Stimulated activated CD4-positive, alpha-beta T cell treated with anti-CD3 and anti-CD28 coated beads, Interleukin-2, amount 100 ng/mL, for 48 hours (primary cell): ENCODE data around the gene HDAC7.
"Not testable (repeated sequence)": the region's sequence is repeated elsewhere in the genome, so short reads cannot be mapped to it uniquely, and the experiment has no call there.

ENCODE experiments used
- DNase-seq, 2 donors: peaks; one replicate each; pipeline ENCODE4 v3.0.0-alpha.2; 2020

The HDAC7 gene

DNA sequence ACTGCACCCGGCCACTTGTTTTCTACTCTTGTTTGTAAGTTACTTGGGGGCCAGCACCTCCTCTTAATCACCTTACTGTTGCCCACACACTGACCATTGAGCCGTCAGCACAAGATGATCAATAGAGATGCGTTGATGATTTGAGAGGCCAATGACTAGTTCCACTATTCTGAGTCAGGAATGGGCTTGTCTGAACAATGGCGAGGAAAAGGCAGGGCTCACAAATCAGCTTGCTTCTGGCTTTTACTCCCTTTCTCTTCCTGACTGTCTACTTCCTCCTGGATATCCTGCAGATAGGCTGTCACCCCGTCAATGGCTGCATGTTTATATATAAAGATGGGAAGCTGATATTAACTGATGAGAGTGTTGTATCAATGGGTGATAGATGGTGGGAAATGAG, 29.1 kb upstream of the HDAC7 start:
- no peak for DNase-seq

DNA sequence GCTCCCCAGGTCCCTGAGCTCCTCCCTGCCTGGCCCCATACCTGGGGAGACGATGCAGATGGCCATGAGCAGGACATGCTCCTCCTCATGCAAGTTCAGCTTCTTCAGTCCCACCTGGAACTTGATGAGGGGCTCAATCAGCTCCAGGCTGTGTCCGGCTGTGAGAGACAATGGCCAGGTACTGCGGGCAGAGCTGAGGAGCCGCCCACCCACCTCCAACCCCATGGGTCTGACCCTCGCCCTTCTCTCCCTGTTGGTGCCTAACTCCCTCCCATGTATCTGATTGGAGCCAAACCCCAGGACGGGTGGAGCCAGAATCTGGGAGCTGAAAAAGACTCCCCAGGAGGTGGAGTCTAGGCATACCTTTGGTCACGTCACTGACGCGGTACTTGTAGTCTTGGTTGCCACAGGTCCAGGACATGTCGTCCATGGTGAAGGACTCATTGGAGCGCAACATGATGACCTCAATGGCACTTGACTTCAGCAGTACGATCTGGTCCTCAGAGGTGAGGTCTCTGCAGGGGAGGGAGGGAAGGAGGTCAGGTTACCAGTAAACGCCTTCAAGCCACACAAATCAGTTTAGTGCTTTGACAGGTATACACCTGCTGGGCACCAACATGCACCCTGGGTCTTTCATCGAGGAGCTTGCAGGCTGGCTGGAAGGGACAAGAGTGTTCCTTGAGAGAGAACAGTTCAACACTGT, 26.7 kb upstream of the HDAC7 start:
- DNase-seq = no peak

DNA sequence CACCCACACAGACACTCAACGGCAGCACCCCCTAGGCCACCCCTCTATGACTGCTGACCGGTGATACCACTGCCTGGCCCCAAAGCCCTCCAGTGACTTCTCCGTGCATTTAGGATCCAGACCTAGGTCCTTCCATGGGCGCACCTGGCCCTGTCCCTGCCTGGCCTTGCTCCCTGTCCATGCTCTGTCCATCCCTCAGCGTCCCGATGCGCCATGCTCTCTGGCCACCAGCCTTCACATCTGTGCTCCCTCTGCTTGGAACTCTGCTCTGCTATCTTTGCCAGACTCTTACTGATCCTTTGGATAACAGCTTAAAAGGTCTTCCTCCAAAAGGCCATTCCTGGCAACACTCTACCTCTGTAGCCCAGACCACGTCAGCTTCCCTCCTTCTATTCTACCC, 25.4 kb upstream of the HDAC7 start:
- no peak for DNase-seq

DNA sequence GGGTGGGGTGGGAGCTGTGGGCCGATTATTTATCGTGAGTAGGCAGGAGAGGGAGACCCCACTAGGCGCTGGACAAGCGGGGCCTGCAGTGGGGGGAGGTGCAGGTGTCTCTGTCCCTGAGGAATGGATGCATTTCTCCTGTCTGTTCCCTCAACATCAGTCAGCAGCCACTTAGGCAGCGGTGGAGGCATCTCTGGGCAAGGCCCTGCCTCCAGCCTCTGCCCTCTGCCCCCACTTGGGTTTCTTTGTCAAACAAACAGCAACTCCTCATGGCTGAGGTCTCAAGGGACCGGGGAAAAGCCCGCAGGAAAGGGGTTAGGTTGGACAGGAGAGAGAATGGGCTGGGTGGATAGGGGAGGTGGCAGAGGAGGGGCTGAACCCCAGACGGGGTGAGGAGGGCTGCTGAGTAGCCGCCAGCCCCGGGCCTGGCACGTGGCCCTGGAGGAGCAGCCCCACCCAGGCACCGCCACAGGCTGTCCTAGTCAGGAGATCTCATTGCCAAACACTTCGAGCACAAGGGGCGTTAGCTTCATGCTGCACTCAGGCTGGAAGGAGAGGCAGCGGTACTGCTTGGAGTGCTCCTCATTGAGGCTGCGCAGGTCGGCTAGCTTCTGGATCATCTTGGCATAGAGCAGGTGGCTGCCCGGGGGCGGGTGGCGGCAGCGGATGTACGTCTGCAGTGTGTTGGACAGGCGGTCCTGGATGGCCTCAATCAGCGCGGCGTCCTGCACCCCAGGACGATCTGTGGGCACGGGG, 24.7 kb upstream of the HDAC7 start:
- no peak for DNase-seq

DNA sequence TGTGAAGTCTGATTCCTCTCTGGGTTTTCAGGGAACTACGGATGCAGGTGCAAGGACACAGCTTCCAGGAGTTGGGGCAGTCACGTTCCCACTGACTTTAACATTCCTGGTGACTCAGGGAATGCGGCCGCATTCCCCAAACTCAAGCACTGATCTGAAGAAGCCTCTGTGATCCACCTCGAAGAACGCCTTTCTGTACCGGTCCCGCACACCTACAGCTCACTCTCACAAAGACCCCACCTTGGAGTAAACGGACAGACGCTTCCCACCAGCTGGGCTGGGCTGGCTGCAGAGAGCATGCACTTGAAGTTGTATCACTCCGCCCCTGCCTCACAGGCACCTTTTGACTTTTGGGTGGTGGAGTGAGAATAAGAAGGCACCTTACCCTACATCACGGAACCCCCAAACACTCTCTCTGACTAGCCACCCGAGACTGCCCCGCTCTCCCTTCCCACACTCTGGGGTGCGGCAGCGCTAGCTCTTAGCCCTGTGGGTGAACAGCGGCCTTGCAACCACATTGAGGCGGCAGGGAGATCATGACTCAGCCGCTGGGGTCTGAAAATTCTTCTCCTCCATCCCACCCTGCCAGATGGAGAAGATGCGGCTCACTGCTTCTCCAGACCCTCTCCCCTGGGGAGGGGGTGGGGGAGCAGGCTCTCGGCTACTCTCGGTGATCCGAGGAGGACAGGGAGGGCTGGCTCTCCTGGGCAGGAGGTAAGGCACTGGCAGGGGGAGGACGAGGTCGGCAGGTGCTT, 23.7 kb upstream of the HDAC7 start:
- no peak for DNase-seq

DNA sequence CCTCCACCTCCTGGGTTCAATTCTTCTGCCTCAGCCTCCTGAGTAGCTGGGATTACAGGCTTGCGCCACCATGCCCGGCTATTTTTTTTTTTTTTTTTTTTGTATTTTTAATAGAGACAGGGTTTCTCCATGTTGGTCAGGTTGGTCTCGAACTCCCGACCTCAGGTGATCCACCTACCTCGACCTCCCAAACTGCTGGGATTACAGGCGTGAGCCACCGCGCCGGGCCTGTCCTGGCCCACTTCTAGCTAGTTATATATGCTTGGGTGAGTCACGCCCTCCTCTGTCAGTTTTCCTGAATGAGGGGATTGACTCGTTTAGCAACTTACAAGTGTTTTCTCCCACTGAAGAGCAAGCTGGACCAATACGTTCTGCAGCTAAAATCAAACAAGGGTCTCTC, 22.8 kb upstream of the HDAC7 start:
- DNase-seq = not testable (repeated sequence)

DNA sequence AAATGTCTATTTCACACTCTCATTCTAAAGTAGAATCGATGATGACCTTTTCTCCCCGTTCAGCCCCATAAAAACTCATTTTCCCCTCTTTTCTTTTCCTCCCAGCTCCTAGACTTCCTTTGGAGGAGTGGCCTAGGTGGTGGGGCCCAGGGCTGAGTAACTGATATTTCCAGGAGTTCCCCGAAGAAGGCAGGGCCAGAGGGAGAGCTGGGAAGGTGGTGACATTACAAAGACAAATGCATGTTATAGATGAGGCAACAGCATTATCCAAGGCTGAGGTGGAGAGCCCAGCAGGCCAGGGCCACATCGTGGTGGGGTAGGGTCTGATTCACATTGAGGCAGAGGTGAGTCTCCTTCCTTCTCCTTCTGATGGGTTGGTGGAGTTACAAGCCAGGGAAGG, 22.2 kb upstream of the HDAC7 start:
- DNase-seq = no peak

DNA sequence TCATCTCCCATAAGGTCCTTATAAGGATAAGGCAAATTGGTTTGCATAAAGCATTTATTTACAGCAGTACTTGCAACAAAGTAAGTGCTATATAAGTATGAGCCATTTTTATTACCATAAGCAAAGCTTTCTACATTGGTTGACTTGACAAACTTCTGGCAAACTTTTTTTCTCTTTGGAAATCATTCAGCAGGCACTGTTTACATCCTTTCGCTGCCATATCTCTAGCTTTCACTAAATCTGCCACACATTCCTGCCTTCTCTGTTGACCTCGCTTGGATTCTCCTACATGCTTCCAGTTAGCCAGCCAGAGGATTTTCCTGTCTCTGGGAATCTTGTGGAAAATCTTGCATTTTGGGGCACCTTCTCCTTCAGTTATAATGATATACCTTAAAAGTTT, 21.8 kb upstream of the HDAC7 start:
- DNase-seq = no peak

DNA sequence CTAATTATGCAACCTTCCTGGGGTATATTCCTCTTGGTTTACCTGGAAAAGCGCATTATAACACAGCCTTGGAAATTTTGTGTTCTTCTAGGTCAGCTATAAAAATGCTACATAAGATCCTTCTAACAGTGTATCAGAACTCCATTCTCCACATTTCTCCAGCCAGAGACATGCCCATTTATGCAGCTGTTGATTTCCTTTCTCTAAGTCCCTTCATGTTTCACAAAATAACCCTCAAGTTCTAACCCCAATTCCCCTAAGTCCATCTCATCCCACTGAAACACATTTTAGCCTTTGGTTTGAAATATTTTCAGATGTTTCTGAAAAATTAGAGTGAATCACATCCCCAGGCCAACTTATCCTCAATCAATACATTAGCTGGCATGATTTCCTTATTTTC, 20.9 kb upstream of the HDAC7 start:
- DNase-seq = no peak

DNA sequence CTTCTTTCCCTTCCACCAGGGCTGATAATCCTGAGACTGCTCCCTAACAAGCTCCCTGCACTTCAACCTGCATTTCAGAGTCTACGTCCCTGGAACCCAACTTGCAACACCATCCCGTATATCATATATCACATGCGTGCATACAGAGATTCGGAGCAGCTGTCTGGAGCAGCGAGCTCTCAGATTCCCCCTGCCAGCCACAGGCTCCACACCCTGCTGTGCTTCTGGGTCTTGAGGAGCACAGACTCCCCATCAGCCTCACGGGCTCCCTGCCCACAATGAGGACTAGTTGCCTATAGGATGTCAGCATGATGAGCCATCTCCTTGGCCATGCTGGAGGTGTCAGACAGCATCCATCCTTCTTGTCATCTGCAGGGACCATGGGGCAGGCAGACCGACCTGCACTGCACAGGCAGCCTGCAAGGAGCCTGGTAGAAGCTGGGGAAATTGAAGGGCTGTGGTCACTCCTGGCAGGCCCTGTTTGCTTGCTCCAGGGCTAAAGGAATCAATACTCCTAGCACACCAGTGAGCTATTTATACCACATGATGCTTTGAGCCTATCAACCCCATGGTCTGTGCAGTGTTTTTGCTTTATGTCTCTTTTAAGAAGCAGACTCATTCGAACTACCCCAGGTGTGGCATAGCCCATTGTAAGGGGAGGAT, 19.6 kb upstream of the HDAC7 start:
- no peak for DNase-seq

DNA sequence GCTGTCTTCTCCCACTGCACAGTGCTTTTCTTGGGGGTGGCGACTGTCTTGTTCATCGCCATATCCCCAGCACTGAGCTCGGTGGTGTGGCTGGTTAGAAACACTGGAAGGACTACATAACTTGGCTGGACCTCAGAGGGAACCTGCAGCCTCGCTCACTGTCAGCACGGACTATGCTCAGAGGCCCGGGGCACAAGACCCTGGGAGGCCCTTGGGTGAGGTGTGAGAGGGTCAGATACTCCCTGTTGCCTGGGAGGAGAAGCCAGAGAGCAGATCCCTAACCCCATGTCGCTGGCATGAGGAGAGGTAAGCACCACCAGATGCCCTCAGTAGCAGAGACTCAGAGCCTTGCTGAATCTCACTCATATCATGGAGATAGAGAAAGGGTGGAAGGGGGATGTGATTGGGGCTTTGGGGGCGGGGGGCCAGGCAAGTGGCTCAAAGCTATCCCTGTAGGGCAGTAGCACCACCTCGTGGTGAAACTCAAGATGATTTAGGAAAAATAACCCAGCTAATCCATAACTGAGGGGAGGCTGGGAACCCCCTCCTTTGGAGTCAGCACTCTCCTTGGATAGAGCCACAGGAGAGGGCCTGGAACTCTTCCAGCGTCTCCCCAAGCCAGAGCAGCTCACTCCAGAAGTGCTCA, 18.7 kb upstream of the HDAC7 start:
- no peak for DNase-seq

DNA sequence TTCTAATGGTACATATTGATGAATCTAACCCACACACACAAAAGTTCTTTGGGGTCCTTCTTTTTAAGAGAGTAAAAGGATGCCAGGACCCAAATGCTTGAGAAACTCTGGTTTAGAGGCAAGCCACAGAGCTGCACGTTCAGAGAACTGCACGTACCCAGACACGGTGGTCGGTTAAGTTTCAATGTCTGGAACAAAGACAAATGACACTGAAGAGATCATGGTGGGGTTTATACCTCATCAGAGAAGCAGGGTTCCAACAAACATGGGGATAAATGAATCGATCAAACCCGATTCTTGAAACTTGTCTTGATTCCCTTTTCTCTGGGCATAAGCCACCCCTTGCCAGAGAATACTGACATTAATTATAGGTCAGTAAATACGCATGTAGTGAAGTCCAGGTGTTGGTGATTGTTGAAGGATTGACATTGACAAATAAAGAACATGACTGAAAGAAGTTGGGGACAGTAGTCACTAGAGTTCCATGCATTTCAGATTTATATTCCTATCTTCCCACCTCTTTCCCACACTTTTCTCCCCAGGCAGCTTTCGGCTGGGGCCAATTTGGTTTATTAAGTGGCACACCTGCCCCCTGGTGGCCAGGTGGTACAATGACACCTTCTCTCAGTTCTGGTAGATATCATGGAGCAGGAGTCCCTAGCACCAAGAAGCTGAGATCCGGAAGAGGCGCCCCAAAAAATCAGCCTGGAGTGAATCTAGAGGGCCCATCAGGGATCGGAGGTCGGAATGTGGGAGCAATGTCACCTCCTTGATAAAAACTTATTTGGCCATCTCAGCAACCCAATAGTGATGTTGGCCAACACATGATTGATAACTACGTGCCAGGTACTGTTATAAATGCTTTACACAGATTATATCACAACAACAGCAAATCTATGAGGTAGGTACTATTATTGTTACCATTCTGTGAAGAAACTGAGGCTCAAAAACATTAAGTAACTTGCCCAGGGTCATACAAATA, 17.8 kb upstream of the HDAC7 start:
- peak in 1 of 2 donors; percentile 67 for DNase-seq

DNA sequence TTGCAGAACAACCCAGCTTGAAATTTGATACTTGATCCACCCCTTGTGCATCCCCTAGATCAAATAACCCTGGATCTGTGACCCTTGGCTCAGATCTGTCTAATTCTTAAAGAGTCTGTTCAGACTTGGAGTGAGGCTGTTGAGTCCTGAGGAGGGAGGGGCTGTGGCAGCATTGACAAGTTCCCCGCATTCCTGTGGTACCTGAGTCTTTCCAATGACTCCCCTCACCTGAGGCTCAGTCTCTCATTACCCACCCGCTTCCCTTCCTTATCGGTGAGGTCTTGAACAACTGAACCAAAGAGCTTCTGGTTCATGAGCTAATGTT, 16.1 kb upstream of the HDAC7 start:
- DNase-seq = no peak

DNA sequence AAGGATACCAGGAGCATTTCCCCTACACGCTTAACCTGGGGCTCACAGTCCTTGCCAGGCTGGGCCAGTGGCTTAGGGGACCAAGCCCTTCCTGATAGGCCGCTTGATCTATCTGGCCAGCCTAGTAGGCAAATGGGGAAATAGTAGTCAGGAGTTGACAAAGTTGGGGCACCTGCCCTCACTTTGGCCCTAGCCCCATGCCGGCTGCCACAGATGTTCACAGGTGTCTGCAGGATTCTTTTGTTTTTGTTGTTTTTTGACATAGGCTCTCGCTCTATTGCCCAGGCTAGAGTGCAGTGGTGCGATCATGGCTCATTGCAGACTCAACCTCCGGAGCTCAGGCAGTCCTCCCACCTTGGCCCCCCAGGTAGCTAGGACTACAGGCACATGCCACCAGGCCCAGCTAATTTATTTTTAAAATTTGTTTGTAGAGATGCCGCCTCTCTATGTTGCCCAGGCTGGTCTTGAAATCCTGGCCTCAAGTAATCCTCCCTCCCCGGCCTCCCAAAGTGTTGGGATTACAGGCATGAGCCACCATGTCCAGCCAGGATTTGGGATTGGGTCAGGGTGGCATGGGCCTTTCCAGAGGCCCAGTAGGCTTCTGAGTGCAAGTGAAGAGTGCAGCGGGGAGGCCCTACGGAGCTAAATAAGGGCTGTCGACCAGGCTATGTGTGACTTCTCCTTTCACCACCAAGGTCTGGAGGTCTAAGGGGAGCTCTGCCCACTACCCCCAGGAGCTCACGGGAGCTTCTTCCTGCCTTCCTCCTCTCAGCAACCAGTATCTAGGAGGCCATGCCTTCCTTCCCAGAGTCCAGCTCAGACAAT, 15.5 kb upstream of the HDAC7 start:
- no peak for DNase-seq

DNA sequence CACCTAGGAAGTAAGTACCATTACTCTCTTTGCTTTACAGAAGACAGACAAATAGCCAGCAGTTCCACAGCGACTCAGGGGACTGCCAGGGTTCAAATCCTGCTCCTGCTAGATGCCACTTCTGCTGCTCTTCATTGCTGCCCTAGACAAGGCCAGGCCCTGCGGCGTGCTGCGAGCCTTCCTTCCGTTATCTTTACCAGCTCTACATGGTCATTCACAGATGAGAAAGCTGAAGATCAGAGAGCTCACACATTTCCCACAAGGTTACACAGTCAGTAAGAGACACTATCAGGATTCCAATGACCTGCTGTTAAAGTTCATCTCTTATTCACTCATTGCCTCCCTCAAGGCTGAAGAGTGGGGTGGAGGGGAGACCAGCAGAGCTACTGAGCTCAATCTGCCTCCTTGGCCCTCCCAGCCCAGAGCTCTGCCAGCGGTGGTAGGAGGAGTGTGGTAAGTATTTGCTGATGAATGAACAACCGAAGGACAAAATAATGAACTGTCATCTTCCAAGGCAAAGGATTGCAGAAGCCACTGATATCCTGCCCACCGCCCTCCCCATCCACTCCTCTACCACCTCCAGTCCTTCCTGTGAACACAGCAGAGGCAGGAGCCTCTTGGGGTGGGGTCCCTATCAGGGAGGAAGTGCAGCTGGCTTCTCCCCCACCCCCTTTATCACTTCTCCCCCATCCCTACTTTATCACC, 14.6 kb upstream of the HDAC7 start:
- no peak for DNase-seq

DNA sequence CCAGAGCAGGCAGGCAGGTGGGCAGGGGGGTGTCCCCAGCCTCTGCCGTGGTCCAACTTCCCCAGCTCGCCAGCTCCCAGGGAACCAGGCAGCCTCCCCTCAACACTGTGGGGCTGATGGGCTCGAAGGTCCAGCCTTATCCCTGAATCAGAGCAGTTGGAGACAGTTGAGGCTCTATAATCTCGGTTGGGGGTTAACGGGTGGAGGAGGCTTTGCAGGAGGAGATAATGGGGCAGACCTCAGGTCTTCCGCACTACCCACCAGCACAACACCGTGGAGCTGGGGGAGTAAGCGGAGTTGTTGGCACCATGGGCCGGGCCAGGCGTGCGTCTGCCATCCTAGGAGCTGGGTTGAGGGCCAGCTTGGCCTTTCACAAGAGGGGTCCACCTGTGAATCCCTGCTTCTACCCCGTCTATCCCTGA, 13.9 kb upstream of the HDAC7 start:
- no peak for DNase-seq

DNA sequence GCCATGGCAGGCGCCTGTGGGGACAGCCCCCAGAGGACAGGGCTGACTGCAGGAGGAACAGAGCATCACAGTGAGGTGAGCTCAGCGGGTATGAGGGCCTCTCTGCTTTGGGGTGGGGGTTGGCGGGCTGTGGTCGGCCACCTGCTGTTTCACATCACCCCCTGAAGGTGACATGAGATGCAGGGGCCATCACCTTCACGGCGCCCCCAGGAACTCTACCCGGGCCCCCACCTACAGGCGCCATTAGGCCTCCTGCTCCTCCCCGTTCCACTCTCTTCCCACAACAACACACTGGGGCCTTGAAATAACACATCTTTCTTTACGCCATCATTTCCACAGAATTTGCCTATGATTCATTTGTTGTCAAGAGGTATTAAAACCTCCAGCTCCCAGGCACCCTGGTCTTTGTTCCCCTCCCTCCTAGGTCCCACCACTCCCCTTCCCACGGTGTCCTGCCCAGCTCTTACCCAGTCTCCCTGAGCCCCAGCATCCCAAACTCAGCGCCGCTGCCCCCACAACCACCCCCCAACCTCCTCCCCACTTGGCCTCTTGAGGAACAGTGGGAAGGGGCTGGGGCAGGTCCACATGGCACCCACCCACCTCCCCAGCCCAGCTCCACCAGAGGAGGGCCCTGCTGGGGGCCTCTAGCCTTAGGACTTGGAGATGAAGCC, 12.7 kb upstream of the HDAC7 start:
- peak; percentile 59 to 66 for DNase-seq

DNA sequence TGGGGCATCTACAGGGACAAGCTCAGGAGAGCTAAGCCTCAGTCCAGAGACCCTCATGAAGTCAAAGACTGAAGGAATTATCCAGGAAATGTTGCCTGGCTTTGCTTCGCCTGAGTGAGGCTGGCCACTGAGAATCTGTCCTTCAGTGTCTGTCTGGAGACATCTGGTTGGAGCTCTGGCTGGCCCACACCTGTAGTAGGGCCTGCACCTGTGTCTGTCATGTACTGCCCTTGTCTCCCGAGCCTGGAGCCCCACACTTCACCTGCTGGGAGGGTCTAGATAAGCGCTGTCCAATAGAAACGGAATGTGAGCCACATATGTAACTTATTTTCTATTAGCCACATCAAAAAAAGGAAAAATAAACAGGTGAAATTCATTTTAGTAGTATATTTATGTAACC, 9.9 kb upstream of the HDAC7 start:
- DNase-seq = no peak

DNA sequence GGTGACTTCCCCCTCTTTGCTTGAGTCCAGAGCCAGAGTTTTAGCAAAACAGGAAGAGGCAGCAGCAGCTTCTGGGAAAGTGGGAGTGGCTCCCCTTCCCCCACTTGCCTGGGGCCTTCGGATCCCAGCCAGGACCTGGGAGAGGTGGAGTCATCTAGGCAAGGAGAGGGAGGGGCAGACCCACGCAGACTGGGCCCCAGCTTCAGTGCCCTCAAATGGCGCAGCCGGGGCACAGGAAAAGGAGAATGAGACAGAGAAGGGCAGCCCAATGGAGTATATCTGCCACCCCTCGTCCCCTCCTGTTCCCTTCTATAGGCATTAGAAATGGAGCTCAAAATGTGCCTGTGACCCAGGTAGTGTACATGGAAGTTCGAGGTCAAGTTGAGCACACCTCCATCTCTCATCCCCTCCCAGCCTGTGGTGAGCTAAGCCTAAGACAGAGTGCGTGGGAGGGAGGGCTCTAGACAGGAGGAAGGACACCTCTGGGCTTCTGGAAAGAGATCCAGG, 9.3 kb upstream of the HDAC7 start:
- DNase-seq = no peak
